ENCODE data around the gene CFAP221.

DNA sequence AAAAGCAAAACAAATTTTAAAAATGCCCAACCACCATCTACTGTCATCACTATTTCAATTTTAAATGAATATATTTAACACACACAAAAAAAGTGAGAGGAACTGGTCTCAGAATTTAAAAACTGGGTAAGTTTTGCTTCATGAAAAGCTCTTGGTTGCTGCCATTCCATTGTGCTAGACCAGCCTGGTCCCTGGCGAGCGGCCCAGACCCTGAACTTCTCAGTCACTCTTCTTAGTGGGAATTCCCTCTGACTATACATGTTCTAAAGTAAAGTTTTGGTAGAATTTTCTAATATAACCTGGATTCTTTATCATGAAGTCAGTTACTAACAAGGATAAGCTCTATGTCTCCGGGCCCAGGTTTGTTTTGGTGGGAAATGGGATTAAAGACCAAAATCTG is 99.9 kb downstream of the CFAP221 start:
- TF ChIP-seq, protein P1, sequence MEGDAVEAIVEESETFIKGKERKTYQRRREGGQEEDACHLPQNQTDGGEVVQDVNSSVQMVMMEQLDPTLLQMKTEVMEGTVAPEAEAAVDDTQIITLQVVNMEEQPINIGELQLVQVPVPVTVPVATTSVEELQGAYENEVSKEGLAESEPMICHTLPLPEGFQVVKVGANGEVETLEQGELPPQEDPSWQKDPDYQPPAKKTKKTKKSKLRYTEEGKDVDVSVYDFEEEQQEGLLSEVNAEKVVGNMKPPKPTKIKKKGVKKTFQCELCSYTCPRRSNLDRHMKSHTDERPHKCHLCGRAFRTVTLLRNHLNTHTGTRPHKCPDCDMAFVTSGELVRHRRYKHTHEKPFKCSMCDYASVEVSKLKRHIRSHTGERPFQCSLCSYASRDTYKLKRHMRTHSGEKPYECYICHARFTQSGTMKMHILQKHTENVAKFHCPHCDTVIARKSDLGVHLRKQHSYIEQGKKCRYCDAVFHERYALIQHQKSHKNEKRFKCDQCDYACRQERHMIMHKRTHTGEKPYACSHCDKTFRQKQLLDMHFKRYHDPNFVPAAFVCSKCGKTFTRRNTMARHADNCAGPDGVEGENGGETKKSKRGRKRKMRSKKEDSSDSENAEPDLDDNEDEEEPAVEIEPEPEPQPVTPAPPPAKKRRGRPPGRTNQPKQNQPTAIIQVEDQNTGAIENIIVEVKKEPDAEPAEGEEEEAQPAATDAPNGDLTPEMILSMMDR (IDR thresholded peaks at IDR 0.05; ENCODE audit: insufficient read depth, low read length, poor library complexity, severe bottlenecking): no peak
- no peak for TF ChIP-seq EZH2phosphoT487 (conservative IDR thresholded peaks at IDR 0.05; ENCODE audit: low read length)

Data from SU-DHL-6 (cell line).